Breast epithelium (tissue), 3 donors: ENCODE data around the gene FADS2.

ENCODE experiments used
- POLR2A ChIP-seq: fragments of 450-650 bp; IDR thresholded peaks from one replicate; pipeline ENCODE4 v1.6.1; 2016; ENCODE audit warnings: antibody characterized with exemption, mild to moderate bottlenecking, moderate library complexity
- TF ChIP-seq, protein P1 (sequence below), 3 donors: fragments of 450-650 bp; IDR thresholded peaks; one replicate each; pipeline ENCODE4 v1.5.1; 2016 to 2017; ENCODE audit warnings: antibody characterized with exemption in 3 of 3, mild to moderate bottlenecking in 3 of 3, moderate library complexity in 3 of 3

DNA sequence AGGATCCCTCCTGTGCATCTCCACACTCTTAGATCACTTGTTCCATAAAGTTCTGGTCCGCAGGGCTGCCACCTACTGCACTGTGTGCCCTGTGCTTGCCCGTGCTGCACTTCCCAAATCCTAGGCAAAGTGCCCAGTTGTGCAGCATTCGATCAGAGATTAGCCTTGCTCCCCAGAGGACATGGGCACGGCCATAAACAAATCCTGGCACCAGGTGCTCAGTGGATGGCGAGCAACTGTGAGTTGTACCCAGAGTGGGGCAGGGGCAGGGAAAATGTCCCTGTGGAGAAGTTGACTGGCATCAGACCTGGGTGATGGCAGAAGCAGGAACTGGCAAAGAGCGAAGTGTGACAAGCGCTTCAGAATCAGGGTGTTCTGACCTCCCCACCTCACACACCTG lies 4.7 kb downstream of the FADS2 start:
- TF ChIP-seq, protein P1, sequence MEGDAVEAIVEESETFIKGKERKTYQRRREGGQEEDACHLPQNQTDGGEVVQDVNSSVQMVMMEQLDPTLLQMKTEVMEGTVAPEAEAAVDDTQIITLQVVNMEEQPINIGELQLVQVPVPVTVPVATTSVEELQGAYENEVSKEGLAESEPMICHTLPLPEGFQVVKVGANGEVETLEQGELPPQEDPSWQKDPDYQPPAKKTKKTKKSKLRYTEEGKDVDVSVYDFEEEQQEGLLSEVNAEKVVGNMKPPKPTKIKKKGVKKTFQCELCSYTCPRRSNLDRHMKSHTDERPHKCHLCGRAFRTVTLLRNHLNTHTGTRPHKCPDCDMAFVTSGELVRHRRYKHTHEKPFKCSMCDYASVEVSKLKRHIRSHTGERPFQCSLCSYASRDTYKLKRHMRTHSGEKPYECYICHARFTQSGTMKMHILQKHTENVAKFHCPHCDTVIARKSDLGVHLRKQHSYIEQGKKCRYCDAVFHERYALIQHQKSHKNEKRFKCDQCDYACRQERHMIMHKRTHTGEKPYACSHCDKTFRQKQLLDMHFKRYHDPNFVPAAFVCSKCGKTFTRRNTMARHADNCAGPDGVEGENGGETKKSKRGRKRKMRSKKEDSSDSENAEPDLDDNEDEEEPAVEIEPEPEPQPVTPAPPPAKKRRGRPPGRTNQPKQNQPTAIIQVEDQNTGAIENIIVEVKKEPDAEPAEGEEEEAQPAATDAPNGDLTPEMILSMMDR (IDR thresholded peaks at IDR 0.05), result no peak
- no peak for TF ChIP-seq POLR2A
